ENCODE data around the gene HMSD. TPM values are rescaled to one million over a fixed set of nuclear protein-coding genes. Genes with fewer than 3 reads are reported as not detected.

The HMSD gene
- total RNA-seq, 5 donors from 2014 or later (not counting 1 experiment from before 2014, with no cell fraction given): 0.53 to 1.8 (median 1.6) TPM; not detected in 2

- no peak overlapping the region for H3K27ac Mint-ChIP-seq
- 79% methylated on average over 3 of the region's 7 CpGs for WGBS (ENCODE audit: insufficient coverage)
- H3K9me3 Mint-ChIP-seq: no peaks in the 10 kb centered on the region
- no peaks in the 10 kb centered on the region for H3K27me3 ChIP-seq (replicated peaks in 1 of 2; ENCODE audit: control insufficient read depth in 2 of 2, extremely low read depth in 1 of 2, insufficient read depth in 2 of 2, low read length in 1 of 2)
- no peak overlapping the region for H3K4me3 Mint-ChIP-seq
- CTCF ChIA-PET: interaction anchor here (0.5 to 1.2 kb wide), 6 partner anchors 16 to 582 kb away, joined by 3 to 4 read pairs (median 3); no protein-coding TSS in a partner anchor
- DNase-seq (no peak), ATAC-seq (replicated peaks in 1 of 4) (no peak)
- peaks cover 10 to 15% (median 11%) of the 10 kb centered on the region in 3 donors for H3K4me1 Mint-ChIP-seq
- H3K36me3 Mint-ChIP-seq: peaks cover 48% of the 10 kb centered on the region
- peaks cover 0 to 4% of the 10 kb centered on the region in 2 experiments for H3K4me1 ChIP-seq (ENCODE audit: control insufficient read depth in 1 of 2, extremely low read depth in 1 of 2, insufficient read depth in 2 of 2, low read length in 2 of 2)
- no peaks in the 10 kb centered on the region for H3K9me3 ChIP-seq
- H3K27me3 Mint-ChIP-seq: no peaks in the 10 kb centered on the region
- POLR2A ChIA-PET: no interaction called here
- peaks cover 9 to 35% of the 10 kb centered on the region in 2 donors for H3K36me3 ChIP-seq (ENCODE audit: control insufficient read depth in 2 of 2, extremely low read depth in 1 of 2, insufficient read depth in 1 of 2, low read length in 1 of 2)
- no peak overlapping the region for H3K4me3 ChIP-seq (ENCODE audit: control insufficient read depth in 1 of 2, extremely low read depth in 1 of 2, low read length in 1 of 2)
- no peak overlapping the region for H3K27ac ChIP-seq (ENCODE audit: low read length)
Observed at GRCh38 chr18:63980027-63980426, 30.9 kb downstream of the HMSD start.

DNA sequence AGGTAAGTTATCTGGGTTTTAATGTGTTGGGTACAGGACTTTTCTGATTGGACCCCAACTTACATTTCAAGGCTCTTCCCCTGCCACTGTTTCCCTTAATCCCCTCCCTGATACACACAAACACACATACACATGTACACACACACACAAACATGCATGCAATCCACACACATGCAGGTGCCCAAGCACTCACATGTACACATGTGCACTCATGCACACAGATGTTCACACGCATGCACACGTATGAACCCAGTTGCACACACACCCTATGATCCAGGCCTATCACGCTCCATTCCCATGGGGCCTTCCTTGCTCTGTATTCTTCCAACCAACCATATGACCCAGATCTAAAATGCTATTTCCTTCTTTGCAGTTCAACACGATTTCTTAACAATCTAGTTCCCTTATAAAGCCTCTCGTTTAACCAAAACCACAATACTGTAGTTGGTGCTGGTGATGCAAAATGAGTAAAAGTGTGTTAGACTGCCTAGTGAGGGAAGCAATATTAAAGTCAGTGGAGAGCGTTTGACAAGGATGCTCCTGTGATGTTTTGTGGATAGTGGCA, 31.9 kb downstream of the HMSD start:
- DNase-seq (no peak), ATAC-seq (replicated peaks in 1 of 4) (no peak)
- no peaks in the 10 kb centered on the region for H3K9me3 ChIP-seq
- peaks cover 0 to 4% of the 10 kb centered on the region in 2 experiments for H3K4me1 ChIP-seq (ENCODE audit: control insufficient read depth in 1 of 2, extremely low read depth in 1 of 2, insufficient read depth in 2 of 2, low read length in 2 of 2)
- CTCF ChIA-PET: interaction anchor here in 1 of 2 donors (1.3 kb wide), 1 partner anchor 17 kb away, joined by 3 read pairs; no protein-coding TSS in a partner anchor
- Mint-ChIP-seq H3K27ac (no peak overlapping the region), H3K27me3 (no peaks in the 10 kb centered on the region), H3K4me1 (peaks cover 8 to 12% (median 8%) of the 10 kb centered on the region in 3 donors), H3K36me3 (peaks cover 54% of the 10 kb centered on the region), H3K9me3 (no peaks in the 10 kb centered on the region), H3K4me3 (no peak overlapping the region)
- no peaks in the 10 kb centered on the region for H3K27me3 ChIP-seq (replicated peaks in 1 of 2; ENCODE audit: control insufficient read depth in 2 of 2, extremely low read depth in 1 of 2, insufficient read depth in 2 of 2, low read length in 1 of 2)
- 86% methylated on average over 4 of the region's 6 CpGs for WGBS (ENCODE audit: insufficient coverage)
- H3K4me3 ChIP-seq (ENCODE audit: control insufficient read depth in 1 of 2, extremely low read depth in 1 of 2, low read length in 1 of 2): no peak overlapping the region
- POLR2A ChIA-PET: no interaction called here
- peaks cover 10 to 39% of the 10 kb centered on the region in 2 donors for H3K36me3 ChIP-seq (ENCODE audit: control insufficient read depth in 2 of 2, extremely low read depth in 1 of 2, insufficient read depth in 1 of 2, low read length in 1 of 2)
- no peak overlapping the region for H3K27ac ChIP-seq (ENCODE audit: low read length)

GRCh38 chr18:63981719-63982118, 32.6 kb downstream of the HMSD start:
- ChIA-PET CTCF (interaction anchor here in 1 of 2 donors (0.7 to 1.3 kb wide), 2 partner anchors 18 to 62 kb away, joined by 3 read pairs; no protein-coding TSS in a partner anchor), POLR2A (no interaction called here)
- H3K27me3 Mint-ChIP-seq: no peaks in the 10 kb centered on the region
- peaks cover 61% of the 10 kb centered on the region for H3K36me3 Mint-ChIP-seq
- Histone ChIP-seq H3K27ac (ENCODE audit: low read length) (no peak overlapping the region), H3K27me3 (replicated peaks in 1 of 2; ENCODE audit: control insufficient read depth in 2 of 2, extremely low read depth in 1 of 2, insufficient read depth in 2 of 2, low read length in 1 of 2) (no peaks in the 10 kb centered on the region), H3K36me3 (ENCODE audit: control insufficient read depth in 2 of 2, extremely low read depth in 1 of 2, insufficient read depth in 1 of 2, low read length in 1 of 2) (peaks cover 10 to 39% of the 10 kb centered on the region in 2 donors), H3K9me3 (no peaks in the 10 kb centered on the region), H3K4me3 (ENCODE audit: control insufficient read depth in 1 of 2, extremely low read depth in 1 of 2, low read length in 1 of 2) (no peak overlapping the region), H3K4me1 (ENCODE audit: control insufficient read depth in 1 of 2, extremely low read depth in 1 of 2, insufficient read depth in 2 of 2, low read length in 2 of 2) (peaks cover 0 to 4% of the 10 kb centered on the region in 2 experiments)
- DNase-seq: no peak
- ATAC-seq (replicated peaks in 1 of 4): no peak
- H3K4me3 Mint-ChIP-seq: no peak overlapping the region
- 59% methylated on average over 2 of the region's 2 CpGs for WGBS (ENCODE audit: insufficient coverage)
- no peaks in the 10 kb centered on the region for H3K9me3 Mint-ChIP-seq
- no peak overlapping the region for H3K27ac Mint-ChIP-seq
- peaks cover 8 to 12% (median 8%) of the 10 kb centered on the region in 3 donors for H3K4me1 Mint-ChIP-seq

GRCh38 chr18:63982361-63982760, 33.3 kb downstream of the HMSD start:
- peaks cover 10 to 46% of the 10 kb centered on the region in 2 donors for H3K36me3 ChIP-seq (ENCODE audit: control insufficient read depth in 2 of 2, extremely low read depth in 1 of 2, insufficient read depth in 1 of 2, low read length in 1 of 2)
- peaks cover 65% of the 10 kb centered on the region for H3K36me3 Mint-ChIP-seq
- no peak overlapping the region for H3K27ac ChIP-seq (ENCODE audit: low read length)
- no CpG with 5 or more reads among the region's 3 CpGs for WGBS (ENCODE audit: insufficient coverage)
- DNase-seq (no peak), ATAC-seq (replicated peaks in 1 of 4) (no peak)
- peaks cover 8 to 12% (median 8%) of the 10 kb centered on the region in 3 donors for H3K4me1 Mint-ChIP-seq
- no peak overlapping the region for H3K27ac Mint-ChIP-seq
- peaks cover 0 to 4% of the 10 kb centered on the region in 2 experiments for H3K4me1 ChIP-seq (ENCODE audit: control insufficient read depth in 1 of 2, extremely low read depth in 1 of 2, insufficient read depth in 2 of 2, low read length in 2 of 2)
- no peaks in the 10 kb centered on the region for H3K9me3 Mint-ChIP-seq
- H3K4me3 ChIP-seq (ENCODE audit: control insufficient read depth in 1 of 2, extremely low read depth in 1 of 2, low read length in 1 of 2): no peak overlapping the region
- no peaks in the 10 kb centered on the region for H3K27me3 Mint-ChIP-seq
- CTCF ChIA-PET: interaction anchor here in 1 of 2 donors (0.7 kb wide), 1 partner anchor 61 kb away, joined by 3 read pairs; no protein-coding TSS in a partner anchor
- POLR2A ChIA-PET: no interaction called here
- H3K27me3 ChIP-seq (replicated peaks in 1 of 2; ENCODE audit: control insufficient read depth in 2 of 2, extremely low read depth in 1 of 2, insufficient read depth in 2 of 2, low read length in 1 of 2): no peaks in the 10 kb centered on the region
- no peaks in the 10 kb centered on the region for H3K9me3 ChIP-seq
- no peak overlapping the region for H3K4me3 Mint-ChIP-seq

- Histone ChIP-seq H3K4me1 (ENCODE audit: control insufficient read depth in 1 of 2, extremely low read depth in 1 of 2, insufficient read depth in 2 of 2, low read length in 2 of 2) (no peaks in the 10 kb centered on the region), H3K36me3 (ENCODE audit: control insufficient read depth in 2 of 2, extremely low read depth in 1 of 2, insufficient read depth in 1 of 2, low read length in 1 of 2) (peaks cover 10 to 38% of the 10 kb centered on the region in 2 donors), H3K9me3 (no peaks in the 10 kb centered on the region), H3K27ac (ENCODE audit: low read length) (no peak overlapping the region), H3K27me3 (replicated peaks in 1 of 2; ENCODE audit: control insufficient read depth in 2 of 2, extremely low read depth in 1 of 2, insufficient read depth in 2 of 2, low read length in 1 of 2) (no peaks in the 10 kb centered on the region), H3K4me3 (ENCODE audit: control insufficient read depth in 1 of 2, extremely low read depth in 1 of 2, low read length in 1 of 2) (no peak overlapping the region)
- Mint-ChIP-seq H3K9me3 (no peaks in the 10 kb centered on the region), H3K4me1 (no peaks in the 10 kb centered on the region), H3K27me3 (no peaks in the 10 kb centered on the region), H3K27ac (no peak overlapping the region), H3K36me3 (peaks cover 61% of the 10 kb centered on the region), H3K4me3 (no peak overlapping the region)
- POLR2A ChIA-PET: no interaction called here
- DNase-seq (no peak), ATAC-seq (replicated peaks in 1 of 4) (no peak)
- CTCF ChIA-PET: interaction anchor here in 1 of 2 donors (2.6 kb wide), 1 partner anchor 24 kb away, joined by 10 read pairs; no protein-coding TSS in a partner anchor
- WGBS (ENCODE audit: insufficient coverage): 98% methylated on average over 5 of the region's 7 CpGs
Observed at GRCh38 chr18:63986885-63987284, 37.8 kb downstream of the HMSD start.

DNA sequence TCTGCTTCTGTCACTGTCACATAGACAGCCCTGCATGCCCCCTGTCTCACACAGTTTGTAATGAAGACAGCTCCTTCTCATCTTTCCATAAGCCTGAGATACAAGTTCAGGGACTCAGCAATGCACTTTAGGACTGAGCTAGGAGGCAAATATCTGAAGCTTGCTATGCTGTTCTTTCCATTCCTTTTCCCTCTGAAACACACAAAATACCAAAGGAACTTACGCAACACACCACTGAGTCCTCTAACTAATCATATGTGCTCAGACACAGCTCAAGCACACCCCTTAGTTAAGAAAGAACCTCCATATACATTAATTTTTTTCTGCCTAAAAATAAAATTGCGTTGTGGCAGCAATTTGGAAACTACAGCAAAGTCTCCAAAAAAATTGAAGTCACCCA, 38.6 kb downstream of the HMSD start:
- H3K27ac Mint-ChIP-seq: no peak overlapping the region
- no peak overlapping the region for H3K27ac ChIP-seq (ENCODE audit: low read length)
- ChIA-PET CTCF (interaction anchor here in 1 of 2 donors (0.8 kb wide), 1 partner anchor 25 kb away, joined by 3 read pairs; no protein-coding TSS in a partner anchor), POLR2A (no interaction called here)
- no peak overlapping the region for H3K4me3 ChIP-seq (ENCODE audit: control insufficient read depth in 1 of 2, extremely low read depth in 1 of 2, low read length in 1 of 2)
- peaks cover 0 to 4% (median 0%) of the 10 kb centered on the region in 3 donors for H3K9me3 Mint-ChIP-seq
- no peak overlapping the region for H3K4me3 Mint-ChIP-seq
- no peaks in the 10 kb centered on the region for H3K27me3 ChIP-seq (replicated peaks in 1 of 2; ENCODE audit: control insufficient read depth in 2 of 2, extremely low read depth in 1 of 2, insufficient read depth in 2 of 2, low read length in 1 of 2)
- peaks cover 10 to 31% of the 10 kb centered on the region in 2 donors for H3K36me3 ChIP-seq (ENCODE audit: control insufficient read depth in 2 of 2, extremely low read depth in 1 of 2, insufficient read depth in 1 of 2, low read length in 1 of 2)
- H3K9me3 ChIP-seq: no peaks in the 10 kb centered on the region
- DNase-seq: no peak
- H3K4me1 Mint-ChIP-seq: peaks cover 0 to 4% (median 4%) of the 10 kb centered on the region in 3 donors
- no peaks in the 10 kb centered on the region for H3K27me3 Mint-ChIP-seq
- ATAC-seq (replicated peaks in 1 of 4): no peak
- H3K4me1 ChIP-seq (ENCODE audit: control insufficient read depth in 1 of 2, extremely low read depth in 1 of 2, insufficient read depth in 2 of 2, low read length in 2 of 2): no peaks in the 10 kb centered on the region
- WGBS (ENCODE audit: insufficient coverage): 100% methylated on average over 2 of the region's 2 CpGs
- peaks cover 58% of the 10 kb centered on the region for H3K36me3 Mint-ChIP-seq
